NCI-H345 treated with DMSO at 0.1 percent for 48 hours (cell line): Measurements from ENCODE around the gene FMNL2.

Source experiments
- DNase-seq: peaks from one replicate; lab custom pipeline; 2025; ENCODE audit not compliant: unreplicated experiment; lab: John Stamatoyannopoulos, UW

The FMNL2 gene

DNA sequence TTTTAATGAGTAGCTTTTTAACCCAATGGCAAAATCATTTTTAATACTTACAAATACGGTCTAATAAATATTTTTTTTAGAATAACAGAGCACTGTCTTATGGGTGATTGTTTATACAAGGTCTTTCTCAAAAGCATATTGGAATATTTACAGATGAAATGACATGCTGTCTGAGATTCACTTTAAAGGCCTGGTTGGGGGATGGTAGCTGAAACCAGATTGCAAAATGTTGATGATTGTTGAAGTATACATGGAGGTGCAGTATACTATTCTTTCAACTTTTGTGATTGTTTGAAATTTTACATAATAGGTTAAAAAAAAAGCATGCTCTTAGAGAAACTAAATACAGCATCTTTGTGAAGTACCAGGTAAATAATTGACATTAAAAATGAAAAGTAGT lies 111.2 kb downstream of the FMNL2 start:
- no peak for DNase-seq

DNA sequence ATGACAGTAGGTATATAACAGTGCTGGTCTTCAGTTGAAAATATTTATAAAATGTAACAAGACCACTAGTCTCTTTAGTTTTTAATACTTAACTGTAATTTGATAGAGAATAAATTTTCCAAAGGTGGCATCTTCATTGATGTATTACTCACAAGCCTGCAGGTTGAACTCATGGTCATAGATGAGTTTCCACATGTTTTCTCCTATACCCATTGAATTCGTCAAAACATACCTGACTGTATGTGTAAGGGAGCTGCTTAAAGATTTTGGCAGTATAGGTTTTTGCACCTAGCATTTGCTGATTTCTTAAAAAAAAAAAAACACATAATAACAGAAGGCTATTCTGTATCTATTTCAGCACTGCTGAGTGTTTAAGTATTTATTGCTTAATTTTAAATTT lies 112.9 kb downstream of the FMNL2 start:
- DNase-seq: no peak

DNA sequence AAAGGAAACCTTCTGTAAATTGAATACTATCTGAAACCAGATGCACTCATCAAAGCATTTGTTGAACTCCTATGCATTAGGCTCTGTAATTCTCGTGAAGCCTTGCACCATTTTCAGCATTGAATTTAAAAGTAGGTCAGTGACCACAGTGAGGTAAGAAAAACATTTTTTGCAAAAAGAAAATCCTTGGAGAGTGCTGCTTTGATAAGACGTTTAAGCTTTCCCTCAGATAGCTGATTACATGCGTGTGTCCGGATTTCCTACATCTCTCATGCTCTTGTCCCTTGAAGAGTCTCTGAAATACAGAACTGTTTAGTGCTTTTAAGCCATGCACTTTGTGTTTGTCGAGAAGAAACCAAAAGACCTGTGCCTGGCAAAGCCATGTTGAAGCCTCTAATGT lies 113.6 kb downstream of the FMNL2 start:
- no peak for DNase-seq

DNA sequence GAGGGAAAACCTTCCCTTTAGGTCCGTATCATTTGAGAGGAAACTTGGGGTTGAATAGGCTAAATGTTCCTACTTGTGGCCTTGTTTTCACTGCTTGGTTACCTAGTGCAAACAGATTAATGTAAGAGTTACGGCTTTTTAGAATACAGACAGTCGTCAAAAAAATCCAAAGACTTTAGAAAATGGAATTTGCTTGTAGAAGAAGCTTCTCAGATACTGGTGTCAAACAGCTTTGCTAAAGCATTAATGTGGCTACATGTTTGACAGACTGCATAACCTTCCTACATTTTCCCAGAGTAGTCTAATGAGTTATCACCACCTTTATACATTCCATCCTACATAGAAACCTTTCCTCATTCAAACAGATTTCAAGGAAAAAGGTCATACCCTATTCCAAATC lies 114.6 kb downstream of the FMNL2 start:
- no peak for DNase-seq

DNA sequence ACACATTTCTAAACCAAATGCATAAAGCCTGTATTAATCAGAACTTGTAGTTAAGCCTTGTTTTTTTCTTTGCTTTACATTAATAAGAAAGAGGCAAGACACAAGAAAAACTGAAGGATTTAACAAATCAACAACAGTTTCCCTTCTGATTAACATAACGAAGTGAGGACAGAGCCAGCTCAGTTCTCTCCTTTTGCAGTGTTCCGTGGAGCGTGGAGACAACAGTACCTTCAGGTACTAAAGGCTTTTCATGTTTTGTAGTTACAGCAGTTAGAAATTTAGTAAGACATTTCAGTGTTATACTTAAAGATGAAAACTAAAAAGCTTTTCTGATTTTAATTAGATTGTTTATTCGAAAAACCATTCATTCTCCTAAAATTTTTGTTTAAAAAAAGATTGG lies 115.2 kb downstream of the FMNL2 start:
- DNase-seq: no peak

DNA sequence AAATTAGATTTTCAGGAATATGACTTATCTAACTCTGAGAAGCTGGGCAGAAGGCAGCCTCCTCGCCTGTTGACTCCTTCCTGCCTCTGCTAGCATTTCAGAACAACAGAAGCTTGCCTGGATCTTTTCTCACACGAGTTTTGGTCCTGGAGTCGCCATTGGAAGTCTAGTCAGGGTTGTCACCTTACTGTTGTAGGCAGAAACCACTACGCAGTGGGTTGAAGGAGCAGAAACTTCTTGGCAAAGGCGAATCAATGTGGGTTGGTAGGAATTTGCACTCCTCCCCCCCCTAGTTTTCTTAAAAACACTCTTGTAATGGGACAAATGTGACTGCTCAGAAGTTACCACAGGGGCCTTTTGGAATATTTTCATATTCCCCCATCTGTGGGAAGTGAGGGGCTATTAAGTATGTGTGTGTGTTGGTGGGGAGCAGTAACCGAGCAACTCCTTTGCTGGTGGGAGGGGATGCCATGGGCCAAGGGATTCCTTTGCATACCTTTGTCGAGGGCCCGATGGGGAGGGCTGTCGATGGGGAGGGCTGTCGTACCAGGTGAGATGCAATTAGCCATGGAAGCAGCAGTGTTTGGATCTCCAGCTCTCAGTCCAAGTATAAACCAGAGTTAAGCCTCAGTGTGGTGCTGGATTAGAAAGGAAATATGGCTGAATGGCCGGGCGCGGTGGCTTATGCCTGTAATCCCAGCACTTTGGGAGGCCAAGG lies 117.4 kb downstream of the FMNL2 start:
- DNase-seq: no peak

DNA sequence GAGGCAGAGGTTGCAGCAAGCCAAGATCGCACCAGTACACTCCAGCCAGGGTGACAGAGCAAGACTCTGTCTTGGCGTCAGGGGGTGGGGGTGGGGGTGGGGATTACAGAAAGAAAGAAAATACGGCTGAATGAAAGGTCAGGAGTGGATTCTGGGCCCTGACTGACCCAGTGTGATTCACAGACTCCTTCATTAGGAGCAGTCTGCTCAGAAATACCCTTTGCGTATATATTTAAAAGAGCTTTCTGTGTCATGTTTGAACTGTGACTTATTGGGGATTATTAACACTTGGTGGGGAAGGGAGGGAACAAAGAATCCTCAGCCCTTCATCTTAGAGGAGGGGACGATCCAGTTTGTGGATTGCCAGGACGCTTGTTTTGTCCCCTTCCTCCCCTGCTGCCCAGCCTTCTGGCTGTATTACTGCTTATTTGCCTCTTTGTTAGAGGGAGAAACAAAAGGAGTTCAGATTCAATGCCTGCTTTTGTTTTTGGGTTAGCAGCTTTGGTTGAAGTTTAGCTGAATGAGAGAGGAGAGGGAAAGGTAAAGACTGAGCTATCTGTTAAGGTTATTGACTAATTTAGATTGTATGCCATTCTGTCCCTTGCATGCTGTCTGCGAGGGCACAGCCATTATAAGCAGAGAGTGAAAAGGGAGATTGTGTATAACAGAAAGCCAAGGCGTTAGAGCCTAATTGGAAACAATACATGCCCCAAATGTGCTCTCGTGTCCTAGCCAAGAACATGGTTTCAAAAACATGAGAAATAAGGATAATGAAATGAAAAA lies 118.3 kb downstream of the FMNL2 start:
- no peak for DNase-seq

DNA sequence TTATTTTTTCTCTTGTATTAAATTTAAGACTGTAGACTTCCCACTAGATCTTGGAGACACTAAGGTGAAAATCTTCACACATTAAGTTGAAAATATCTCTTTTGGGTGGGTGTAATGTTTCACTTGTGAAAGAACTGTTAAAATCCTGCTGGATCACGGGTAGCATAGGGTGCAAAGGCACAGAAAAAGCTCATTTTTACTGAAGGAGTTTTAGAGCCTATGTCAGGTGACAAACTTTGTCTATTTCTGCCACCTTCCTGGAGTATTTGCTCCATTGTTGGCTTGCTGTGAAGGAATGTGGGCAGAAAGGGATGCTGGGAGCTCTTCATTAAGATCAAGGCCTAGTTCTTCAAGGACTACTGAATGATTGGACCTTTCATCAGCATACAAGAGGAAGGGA lies 119.4 kb downstream of the FMNL2 start:
- no peak for DNase-seq

DNA sequence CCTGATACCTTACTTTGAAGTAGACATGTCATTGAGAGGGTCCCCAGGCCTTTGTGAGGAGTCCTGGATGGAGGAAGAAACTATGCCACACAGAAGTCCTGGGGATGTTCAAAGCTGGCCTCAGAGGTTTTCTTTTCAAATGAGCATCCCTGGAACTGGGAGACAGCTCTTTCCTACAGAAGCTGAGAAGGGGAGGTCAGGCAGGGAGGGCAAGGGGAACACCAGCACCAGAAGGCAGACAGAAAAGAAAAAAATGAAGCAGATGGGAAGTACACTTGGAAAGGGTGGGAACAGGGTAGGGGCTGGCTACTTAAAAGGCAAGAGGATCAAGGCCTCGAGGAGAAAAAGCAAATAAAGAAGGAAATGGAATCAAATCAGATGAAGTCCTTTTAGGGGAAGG lies 120.0 kb downstream of the FMNL2 start:
- no peak for DNase-seq

DNA sequence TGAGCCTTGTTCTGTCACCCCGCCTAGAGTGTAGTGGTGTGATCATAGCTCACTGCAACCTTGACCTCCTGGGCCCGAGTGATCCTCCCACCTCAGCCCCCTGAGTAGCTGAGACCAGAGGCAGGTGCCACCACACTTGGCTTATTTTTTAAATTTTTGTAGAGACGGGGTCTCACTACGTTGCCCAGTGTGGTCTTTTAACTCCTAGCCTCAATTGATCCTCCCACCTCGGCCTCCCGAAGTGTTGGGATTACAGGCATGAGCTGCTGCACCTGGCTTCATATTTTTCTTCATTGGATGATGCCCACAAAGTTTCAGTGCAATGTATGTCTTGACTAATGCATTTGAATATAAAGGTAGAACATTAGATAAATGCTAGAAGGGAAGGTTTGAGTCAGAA lies 120.8 kb downstream of the FMNL2 start:
- no peak for DNase-seq

DNA sequence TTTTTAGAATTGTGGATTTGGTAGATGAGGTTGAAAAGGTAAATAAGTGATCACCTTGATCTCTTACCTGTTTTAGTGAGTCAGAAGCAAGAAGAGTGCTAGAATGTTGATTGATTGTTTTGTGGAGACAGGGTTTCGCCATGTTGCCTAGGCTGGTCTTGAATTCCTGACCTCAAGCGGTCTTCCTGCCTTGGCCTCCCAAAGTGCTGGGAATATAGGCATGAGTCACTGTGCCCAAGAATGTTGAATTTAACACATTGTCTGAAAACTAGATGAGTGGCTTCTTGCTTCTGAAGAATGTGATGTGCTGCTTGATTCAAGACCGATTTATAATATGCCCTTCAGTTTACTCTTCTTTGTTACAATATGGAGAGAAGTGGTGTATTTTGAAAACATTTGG lies 121.3 kb downstream of the FMNL2 start:
- no peak for DNase-seq

DNA sequence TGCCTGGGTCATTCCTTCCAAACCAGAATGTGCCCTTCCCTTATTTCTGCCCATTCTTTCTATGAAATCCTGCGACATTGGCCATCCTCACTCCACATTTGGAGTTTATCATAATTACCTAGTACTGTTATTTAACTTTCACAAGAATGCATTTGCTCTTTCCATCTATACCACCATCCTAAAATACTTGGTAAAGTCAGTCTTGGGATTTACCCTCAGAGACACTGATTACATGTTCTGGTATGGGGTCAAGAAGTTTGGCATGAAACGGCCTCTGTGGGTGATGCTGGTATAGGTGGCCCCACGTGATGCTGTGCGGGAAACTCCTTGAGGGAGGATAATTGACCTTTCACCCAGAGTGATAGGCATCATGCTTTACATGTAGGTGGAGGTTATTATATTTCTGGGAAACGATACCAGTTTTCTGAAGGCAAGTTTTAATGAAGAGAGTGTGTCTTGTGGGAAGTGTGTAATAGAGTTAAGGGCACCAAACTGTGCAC lies 123.5 kb downstream of the FMNL2 start:
- no peak for DNase-seq

DNA sequence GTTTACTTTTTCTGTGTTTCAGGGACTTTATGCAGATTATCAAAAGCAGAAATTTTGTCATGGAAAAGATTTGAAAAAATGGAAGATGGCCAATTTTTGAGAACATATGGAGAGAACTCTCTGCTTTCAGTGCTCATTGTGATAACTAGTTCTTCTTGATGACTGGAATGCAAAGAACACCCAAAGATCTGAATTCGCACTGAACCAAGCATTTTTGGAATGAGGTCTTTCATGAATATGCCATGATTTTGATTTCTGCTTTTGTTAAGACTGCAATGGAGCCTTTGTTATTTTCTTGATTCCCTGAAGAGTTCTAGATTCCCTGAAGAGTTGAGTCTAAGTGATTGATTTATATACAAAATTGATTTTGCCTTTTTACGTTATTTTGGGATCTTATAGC lies 124.1 kb downstream of the FMNL2 start:
- DNase-seq: no peak

DNA sequence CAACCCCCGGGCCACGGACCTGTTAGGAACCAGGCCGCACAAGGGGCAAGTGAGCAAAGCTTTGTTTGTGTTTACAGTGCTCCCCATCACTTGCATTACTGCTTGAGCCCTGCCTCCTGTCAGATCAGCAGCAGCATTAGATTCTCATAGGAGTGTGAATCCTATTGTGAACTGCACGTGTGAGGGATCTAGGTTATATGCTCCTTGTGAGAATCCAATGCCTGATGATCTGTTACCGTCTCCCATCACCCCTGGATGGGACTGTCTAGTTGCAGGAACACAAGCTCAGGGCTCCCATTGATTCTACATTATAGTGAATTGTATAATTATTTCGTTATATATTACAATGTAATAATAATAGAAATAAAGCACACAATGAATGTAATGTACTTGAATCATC lies 125.6 kb downstream of the FMNL2 start:
- no peak for DNase-seq

DNA sequence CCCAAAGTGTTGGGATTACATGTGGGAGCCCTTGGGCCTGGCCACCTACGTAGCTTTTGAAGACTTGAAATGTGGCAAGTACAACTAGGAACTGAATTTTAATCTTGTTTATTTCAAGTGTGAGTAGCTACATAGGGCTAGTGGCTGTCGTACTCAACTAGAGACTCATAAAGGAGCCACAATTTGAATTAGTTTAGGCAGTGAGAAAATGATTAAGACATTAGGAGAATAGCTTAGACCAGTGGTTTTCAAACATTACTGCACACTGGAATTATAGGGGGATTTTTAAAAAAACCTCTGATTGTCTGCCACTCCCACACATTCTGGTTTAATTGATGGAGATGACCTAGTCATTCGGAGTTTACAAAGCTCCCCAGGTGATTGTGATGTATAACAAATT lies 127.1 kb downstream of the FMNL2 start:
- no peak for DNase-seq

DNA sequence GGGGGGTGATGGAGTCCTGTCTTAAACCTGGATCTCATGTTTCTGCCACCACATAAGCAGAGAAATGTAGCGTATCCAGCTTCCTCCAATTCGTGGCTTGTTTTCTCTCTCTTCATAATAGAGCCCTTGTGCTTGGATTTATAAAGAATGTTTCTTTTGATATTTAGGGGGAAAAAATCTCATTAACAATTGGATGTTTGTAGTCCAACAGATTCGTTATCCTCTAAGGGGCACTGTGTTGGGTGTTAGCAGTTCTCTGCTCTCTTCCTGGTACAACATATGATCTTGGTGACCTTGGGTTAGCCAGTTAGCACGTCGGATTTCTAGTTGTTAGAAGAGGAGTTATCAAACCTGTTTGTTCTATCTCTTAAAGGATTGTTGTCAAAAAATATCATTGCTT lies 127.8 kb downstream of the FMNL2 start:
- DNase-seq: no peak

DNA sequence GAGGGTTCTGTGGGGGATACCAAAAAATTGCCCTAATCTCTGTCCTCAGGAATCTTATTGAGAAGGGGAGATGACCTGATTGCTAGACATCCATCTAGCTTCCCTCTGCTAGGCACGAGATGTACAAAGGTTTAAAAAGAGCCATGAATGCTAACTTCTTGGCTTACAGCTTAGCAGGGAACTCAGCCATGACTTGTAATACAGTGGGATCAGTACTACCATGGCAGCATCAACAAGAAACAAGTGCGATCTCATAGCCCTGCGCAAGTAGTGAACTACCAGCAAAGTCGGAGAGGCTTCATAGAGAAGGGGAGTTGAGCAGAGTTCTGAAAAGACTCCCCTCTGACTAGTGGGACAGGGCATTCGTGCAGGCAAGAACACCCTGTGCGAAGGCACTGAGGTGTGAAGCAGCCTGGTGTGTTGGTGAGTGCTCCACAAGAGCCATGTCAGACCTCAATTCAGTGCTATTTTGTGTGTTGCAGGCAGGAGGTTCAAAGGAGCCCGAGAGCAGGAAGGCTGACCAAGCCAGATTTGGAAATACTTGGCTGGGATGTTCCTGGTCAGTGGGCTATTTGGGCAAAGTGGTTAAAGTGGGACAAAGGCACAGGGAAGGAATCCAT lies 130.0 kb downstream of the FMNL2 start:
- no peak for DNase-seq

DNA sequence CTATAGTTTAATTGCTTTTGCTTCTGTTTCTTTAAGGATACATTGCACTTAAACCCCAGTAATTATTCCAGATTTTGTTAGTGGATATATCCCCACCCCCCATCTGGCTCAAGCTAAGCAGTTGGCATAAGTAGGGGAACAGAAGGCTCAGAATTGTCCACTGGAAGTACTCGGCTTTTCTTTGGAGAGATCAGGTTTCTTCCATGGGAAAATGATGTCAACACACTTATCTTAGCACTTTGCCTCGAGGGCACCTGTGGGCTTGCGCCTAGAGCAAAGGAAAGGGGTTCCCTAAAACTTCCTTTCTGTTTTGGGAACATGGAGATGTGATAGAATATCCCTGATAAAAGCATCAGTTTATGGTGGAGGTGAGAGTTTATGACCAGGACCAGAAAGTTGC lies 130.6 kb downstream of the FMNL2 start:
- no peak for DNase-seq

DNA sequence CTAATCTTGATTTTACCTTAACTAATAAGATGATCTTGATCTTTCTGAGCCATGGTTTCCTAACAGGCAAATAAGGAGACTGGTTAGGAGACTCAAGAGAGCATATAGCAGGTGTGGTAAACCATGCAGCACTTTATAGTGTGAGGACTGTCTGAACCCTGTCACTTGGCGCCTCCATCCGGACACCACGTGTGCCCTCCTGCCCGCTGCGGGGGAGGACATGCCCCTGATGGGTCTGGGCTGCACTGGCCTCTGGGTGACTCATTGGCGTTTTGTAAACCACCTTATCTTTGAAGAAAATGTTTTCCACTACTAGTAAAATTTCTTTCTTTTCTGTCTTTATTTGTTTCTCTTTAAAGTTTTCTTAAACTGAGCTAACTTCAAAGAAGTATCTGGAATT lies 131.1 kb downstream of the FMNL2 start:
- no peak for DNase-seq

DNA sequence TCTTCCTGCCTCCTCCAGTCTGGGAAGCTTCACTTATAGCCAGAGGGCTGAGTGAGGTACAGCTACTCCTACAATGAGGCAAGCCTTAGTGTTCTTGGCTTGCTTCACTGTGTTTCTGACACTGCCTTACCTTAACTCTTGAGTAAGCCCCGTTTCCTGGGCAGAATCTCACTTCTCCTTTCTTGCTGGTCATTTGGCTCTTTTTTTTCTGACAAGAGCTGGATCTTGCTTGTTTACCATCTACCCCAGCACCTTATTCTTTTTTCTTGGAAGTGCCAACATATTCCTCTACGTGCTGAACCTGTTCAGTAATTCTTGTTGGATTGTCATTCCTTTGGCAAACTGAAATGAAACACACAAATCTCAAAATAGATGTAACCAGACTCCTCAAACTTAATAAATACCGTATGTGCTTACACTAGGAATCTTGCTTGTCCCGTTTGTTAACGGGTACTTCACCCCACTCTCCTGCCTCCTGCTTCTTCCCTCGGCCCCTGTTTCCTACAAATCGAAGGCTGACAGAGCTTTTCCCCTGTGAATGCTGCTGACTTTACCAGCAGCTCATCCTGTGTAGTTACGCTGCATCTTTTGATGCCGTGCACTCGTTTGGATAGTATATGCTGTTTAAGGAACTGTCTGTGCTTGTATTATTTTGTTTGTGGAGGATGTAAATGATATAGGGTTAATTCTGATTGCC lies 132.2 kb downstream of the FMNL2 start:
- DNase-seq: no peak

DNA sequence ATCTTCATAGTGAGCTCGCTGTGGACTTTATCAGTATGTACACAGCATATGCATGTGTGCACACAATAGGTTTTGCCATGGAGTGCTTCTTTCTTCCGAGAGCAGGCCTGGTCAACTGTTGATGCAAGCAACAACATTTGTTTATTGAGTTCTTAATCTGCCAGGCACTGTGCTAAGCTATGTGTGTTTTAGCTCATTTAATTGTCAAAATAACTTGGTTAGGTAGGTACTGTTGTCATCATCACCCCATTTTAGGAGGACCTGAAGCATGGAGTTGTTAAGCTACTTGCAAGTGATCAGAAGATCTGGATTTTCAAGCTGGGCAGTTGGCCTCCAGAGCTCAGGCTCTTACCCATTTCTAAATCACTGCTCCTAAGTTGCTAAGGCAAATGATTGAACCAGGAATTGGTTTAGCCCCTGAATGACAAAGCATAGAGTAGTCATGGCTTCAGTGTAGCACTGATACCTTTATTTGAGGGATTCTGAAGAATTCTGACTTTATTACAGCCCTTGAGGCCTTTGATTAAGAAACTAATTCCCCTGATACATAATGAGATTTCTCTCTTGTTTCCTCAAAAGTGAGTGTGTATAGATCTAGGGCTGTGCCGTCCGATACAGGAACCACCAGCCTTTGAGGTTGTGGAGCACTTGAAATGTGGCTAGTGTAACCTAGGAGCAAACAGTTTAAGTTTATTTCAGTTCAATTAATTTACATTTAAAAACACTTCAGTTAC lies 132.9 kb downstream of the FMNL2 start:
- DNase-seq: no peak
